ENCODE data around the gene SYT17.
A peak's percentile ranks its signal among the peaks of the same experiment; 100 is the strongest.

SYT17 gene

DNA sequence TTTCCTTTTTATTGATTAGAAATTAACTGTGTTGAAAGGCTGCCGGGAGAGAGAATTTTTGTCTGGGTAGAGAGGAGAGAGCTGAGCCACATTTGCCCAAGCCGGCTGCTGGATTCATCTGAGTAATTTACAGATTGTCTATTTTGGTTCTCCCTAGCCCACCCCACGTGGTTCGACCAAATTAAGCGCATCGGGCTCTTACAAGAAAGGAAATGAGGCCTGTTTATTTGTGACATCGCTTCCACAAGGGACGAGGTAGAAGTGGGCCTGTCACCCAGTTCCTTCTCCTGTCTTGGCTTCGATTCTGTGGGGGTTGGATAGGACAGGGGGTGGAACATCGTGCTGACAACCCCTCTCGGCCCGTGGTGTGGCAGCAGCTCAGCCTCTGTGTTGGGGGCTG lies 42.9 kb downstream of the SYT17 start:
- no peak for DNase-seq (ENCODE audit: low read depth)
- TF ChIP-seq, protein P1, sequence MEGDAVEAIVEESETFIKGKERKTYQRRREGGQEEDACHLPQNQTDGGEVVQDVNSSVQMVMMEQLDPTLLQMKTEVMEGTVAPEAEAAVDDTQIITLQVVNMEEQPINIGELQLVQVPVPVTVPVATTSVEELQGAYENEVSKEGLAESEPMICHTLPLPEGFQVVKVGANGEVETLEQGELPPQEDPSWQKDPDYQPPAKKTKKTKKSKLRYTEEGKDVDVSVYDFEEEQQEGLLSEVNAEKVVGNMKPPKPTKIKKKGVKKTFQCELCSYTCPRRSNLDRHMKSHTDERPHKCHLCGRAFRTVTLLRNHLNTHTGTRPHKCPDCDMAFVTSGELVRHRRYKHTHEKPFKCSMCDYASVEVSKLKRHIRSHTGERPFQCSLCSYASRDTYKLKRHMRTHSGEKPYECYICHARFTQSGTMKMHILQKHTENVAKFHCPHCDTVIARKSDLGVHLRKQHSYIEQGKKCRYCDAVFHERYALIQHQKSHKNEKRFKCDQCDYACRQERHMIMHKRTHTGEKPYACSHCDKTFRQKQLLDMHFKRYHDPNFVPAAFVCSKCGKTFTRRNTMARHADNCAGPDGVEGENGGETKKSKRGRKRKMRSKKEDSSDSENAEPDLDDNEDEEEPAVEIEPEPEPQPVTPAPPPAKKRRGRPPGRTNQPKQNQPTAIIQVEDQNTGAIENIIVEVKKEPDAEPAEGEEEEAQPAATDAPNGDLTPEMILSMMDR (conservative IDR thresholded peaks at IDR 0.05; ENCODE audit: low read depth, low read length): no peak
- H3K4me3 ChIP-seq (ENCODE audit: low read depth, low read length): no peak overlapping the region

DNA sequence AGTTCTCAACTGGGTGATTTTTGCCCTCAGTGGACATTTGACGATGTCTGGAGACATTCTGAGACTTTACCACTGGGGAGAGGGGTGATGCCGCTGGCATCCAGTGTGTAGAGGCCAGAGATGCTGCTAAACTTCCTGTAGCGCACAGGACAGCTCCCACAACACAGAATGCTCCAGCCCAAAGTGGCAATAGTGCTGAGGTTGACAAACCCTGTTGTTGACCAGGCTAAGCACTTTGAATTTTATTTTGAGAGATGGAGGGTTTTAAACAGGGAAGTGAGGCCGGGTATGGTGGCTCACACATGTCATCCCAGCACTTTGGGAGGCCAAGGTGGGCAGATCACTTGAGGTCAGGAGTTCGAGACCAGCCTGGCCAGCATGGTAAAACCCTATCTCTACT lies 44.0 kb downstream of the SYT17 start:
- no peak for DNase-seq (ENCODE audit: low read depth)
- TF ChIP-seq, protein P1 (conservative IDR thresholded peaks at IDR 0.05; ENCODE audit: low read depth, low read length): no peak
- H3K4me3 ChIP-seq (ENCODE audit: low read depth, low read length): no peak overlapping the region

DNA sequence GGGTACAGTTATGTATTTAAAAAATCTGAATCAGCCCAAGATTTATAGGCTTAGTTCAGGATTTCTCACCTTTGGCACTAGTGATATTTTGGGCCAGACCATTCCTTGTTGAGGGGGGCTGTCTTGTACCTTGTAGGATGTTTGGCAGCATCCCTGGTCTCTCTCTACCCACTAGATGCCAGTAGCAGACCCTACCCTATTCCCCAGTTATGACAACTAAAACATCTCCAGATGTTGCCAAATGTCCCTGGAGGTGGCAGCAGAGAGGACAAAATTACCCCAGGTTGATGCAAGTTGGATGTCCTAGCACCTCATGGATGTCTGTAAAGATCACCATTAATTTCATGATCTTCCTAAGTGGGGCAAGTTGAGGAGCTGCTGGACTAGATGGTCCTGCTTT lies 45.8 kb downstream of the SYT17 start:
- H3K4me3 ChIP-seq (ENCODE audit: low read depth, low read length): no peak overlapping the region
- TF ChIP-seq, protein P1 (conservative IDR thresholded peaks at IDR 0.05; ENCODE audit: low read depth, low read length): peak; percentile 3
- no peak for DNase-seq (ENCODE audit: low read depth)

DNA sequence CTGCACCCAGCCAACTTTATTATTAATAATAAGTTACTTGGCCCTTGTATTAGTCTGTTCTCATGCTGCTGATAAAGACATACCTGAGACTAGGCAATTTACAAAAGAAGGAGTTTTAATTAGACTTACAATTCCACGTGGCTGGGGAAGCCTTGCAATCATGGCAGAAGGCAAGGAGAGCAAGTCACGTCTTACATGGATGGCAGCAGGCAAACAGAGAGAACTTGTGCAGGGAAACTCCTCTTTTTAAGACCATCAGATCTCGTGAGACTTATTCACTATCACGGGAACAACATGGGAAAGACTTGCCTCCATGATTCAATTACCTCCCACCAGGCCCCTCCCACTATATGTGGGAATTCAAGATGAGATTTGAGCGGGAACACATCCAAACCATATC lies 47.7 kb downstream of the SYT17 start:
- no peak overlapping the region for H3K4me3 ChIP-seq (ENCODE audit: low read depth, low read length)
- TF ChIP-seq, protein P1 (conservative IDR thresholded peaks at IDR 0.05; ENCODE audit: low read depth, low read length): no peak
- DNase-seq (ENCODE audit: low read depth): no peak

DNA sequence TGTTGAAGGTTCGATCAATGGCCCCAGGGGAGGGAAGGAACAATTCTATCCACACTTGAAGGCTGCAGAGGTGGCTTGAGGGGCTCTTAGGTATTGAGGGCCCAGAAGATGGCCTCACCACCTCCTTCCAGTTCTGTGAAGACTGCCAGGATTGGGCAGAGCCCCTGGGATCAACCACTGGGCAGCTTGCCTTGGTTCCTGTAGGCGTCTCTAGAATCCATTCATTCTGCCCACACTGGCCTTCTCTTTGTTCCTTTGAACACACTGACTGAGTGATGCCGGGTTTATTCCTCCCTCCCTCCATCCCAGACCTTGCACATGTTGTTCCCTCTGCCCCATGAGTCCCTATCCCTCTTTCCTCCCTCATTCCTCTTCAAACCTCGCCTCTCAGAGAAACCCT lies 50.5 kb downstream of the SYT17 start:
- no peak for DNase-seq (ENCODE audit: low read depth)
- H3K4me3 ChIP-seq (ENCODE audit: low read depth, low read length): no peak overlapping the region
- TF ChIP-seq, protein P1 (conservative IDR thresholded peaks at IDR 0.05; ENCODE audit: low read depth, low read length): no peak

DNA sequence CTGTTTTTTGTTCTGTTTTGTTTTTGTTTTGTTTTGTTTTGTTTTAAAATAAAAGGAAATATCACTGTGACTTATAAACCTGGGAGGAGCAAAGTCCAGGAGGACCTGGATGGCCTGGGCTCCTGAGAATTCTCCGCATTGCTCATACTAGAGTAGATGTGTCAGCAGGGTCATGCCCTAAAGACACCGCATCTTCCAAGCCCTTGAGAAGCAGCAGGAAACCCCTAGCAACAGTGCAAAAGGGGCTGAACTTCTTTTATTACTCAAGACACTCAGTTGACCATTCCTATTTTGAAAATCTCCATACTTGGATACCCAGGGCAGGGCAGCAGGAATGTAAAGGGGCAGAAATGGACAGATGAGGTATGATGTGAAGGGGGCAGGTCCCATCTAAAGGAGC lies 51.8 kb downstream of the SYT17 start:
- no peak for DNase-seq (ENCODE audit: low read depth)
- TF ChIP-seq, protein P1 (conservative IDR thresholded peaks at IDR 0.05; ENCODE audit: low read depth, low read length): no peak
- no peak overlapping the region for H3K4me3 ChIP-seq (ENCODE audit: low read depth, low read length)

DNA sequence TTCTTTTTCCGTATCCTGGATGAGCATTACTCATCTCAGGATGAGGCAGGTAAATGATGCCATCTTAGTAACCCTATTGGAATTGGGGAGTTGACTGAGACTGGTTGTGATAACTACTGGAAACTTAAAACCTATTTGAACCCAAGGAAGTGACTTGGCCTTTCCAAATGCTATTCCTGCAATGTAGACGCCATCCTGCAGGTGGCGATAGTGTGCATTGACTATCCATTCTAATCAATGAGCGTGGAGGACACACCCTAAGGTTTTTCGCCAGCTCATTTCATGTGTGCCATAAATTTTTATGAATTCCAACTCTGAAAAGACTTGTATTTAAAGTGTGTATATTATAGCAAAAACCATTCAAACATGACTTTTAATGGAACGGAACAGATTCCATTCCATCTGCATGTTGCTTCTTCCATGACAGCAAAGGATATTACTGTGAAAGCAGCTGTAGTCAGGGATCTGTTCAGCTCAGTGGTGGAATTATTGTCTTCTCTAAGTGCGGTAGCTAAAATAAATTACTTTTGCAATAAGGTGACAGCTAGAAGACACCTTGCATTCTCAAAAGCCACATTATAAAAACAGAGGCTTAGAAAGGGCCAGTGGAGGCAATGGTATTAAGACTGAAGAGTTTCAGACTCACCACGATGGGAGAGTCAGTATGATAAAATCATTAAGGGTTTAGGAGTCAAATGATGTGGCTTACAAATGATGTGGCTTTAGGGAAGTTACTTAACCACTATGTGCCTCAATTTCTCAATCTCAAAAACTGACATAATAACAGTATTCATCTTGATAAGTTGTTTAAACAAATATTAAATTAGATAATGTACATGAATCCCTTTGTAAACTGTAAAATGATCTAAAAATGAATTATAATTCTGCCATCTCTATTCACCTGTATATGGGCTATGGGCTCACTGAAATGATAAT lies 55.5 kb downstream of the SYT17 start:
- no peak overlapping the region for H3K4me3 ChIP-seq (ENCODE audit: low read depth, low read length)
- DNase-seq (ENCODE audit: low read depth): peak; percentile 8
- TF ChIP-seq, protein P1 (conservative IDR thresholded peaks at IDR 0.05; ENCODE audit: low read depth, low read length): peak; percentile 66

All from choroid plexus epithelial cell (primary cell).